ENCODE results near the gene STARD7. TPM values are rescaled to one million over a fixed set of nuclear protein-coding genes. Genes with fewer than 3 reads are reported as not detected.

The STARD7 gene
- total RNA-seq, 1 donor from 2014 or later: 103 TPM

- Mint-ChIP-seq H3K36me3 (ENCODE audit: low read depth, unreplicated experiment) (peaks cover 4% of the 10 kb centered on the region), H3K4me1 (ENCODE audit: low read depth, unreplicated experiment) (no peaks in the 10 kb centered on the region), H3K27me3 (ENCODE audit: low read depth, unreplicated experiment) (peaks cover 62% of the 10 kb centered on the region), H3K27ac (ENCODE audit: unreplicated experiment) (no peak overlapping the region), H3K9me3 (ENCODE audit: unreplicated experiment) (no peaks in the 10 kb centered on the region), H3K4me3 (ENCODE audit: unreplicated experiment) (no peak overlapping the region)
- Histone ChIP-seq H3K4me3 (ENCODE audit: insufficient read depth, low read depth, low read length) (no peak overlapping the region), H3K79me2 (ENCODE audit: insufficient read depth, low read length) (no peaks in the 10 kb centered on the region), H3K27ac (ENCODE audit: low read depth, low read length) (no peak overlapping the region), H3K4me1 (ENCODE audit: insufficient read depth, low read length) (no peaks in the 10 kb centered on the region), H3K4me2 (ENCODE audit: low read length) (no peak overlapping the region), H4K20me1 (ENCODE audit: insufficient read depth, low read length) (no peaks in the 10 kb centered on the region), H3K9ac (ENCODE audit: low read length) (no peak overlapping the region), H3K27me3 (ENCODE audit: insufficient read depth, low read length) (peaks cover 32% of the 10 kb centered on the region), H3K9me3 (ENCODE audit: insufficient read depth, low read depth, low read length) (no peaks in the 10 kb centered on the region), H2AFZ (ENCODE audit: low read depth, low read length) (no peak overlapping the region), H3K36me3 (ENCODE audit: insufficient read depth, low read length) (no peaks in the 10 kb centered on the region)
- DNase-seq (ENCODE audit: low read depth): no peak
- no peak for FAIRE-seq
- no peak for TF ChIP-seq EZH2 (IDR thresholded peaks at IDR 0.05; ENCODE audit: insufficient read depth, low read length)
These were observed 73.5 kb downstream of the STARD7 start for GRCh38 chr2:96135171-96135570.

Other genes with a start within 250 kb of the STARD7 start
- gene ANKRD36C, start 217.0 kb downstream of the STARD7 start, total RNA-seq: 23.3 and 24.7 TPM in 2 replicates
- 0.27 TPM in 1 of 2 replicates, not detected in the other for gene GPAT2, start 173.9 kb downstream of the STARD7 start, total RNA-seq
- not detected in 2 replicates for gene ADRA2B, start 92.3 kb downstream of the STARD7 start, total RNA-seq
- gene ASTL, start 70.3 kb downstream of the STARD7 start, total RNA-seq: not detected in 2 replicates
- 0.84 and 0.95 TPM in 2 replicates for gene DUSP2, start 63.4 kb downstream of the STARD7 start, total RNA-seq
- gene TMEM127, start 57.2 kb upstream of the STARD7 start, total RNA-seq: 41.7 and 45.5 TPM in 2 replicates
- 56.3 and 58.6 TPM in 2 replicates for gene CIAO1, start 57.4 kb upstream of the STARD7 start, total RNA-seq
- 97.3 and 101 TPM in 2 replicates for gene SNRNP200, start 96.7 kb upstream of the STARD7 start, total RNA-seq
- 0.10 and 0.45 TPM in 2 replicates for gene ITPRIPL1, start 116.5 kb upstream of the STARD7 start, total RNA-seq
- gene NCAPH, start 126.9 kb upstream of the STARD7 start, total RNA-seq: 2.5 and 2.8 TPM in 2 replicates

All from astrocyte (in vitro differentiated cells and primary cell).